Left colon (tissue), 2 donors: ENCODE results near the gene NFIX. TPM values are rescaled to one million over a fixed set of nuclear protein-coding genes. Genes with fewer than 3 reads are reported as not detected.

Experiments used
- ATAC-seq: fragments of 200-7000 bp; cut with Tn5 transposase; one replicate; pipeline ENCODE4 v1.9.1; 2020; ENCODE audit warnings: mild to moderate bottlenecking, moderate library complexity
- DNase-seq, 2 donors: peaks; one replicate each; pipeline ENCODE4 v3.0.0-alpha.2; 2020
- intact Hi-C, 2 donors: fragments of 100-400 bp; cut with DNase I in 1 of 2; cut with micrococcal nuclease in 1 of 2; formaldehyde crosslinking; loops; one replicate each; pipeline versions ENCODE4 v1.11.2 to v1.14.0; 2022; cut with DNase I, micrococcal nuclease
- total RNA-seq, 2 donors: library from RNA; stranded (reverse); fragmentation: NEBNext Ultra II Directional; extraction: Animal tissue kit (Norgen Biotek cat#: 25700); gene quantifications; one replicate each; pipeline ENCODE4 v1.2.1, GENCODE V29; 2021
- donor health status: DM: no; HTN: no; CAD: no.
- donor health status: DM: yes; HTN: yes; CAD: no.

NFIX gene
- total RNA-seq, 2 donors from 2014 or later = 49.8 to 61.7 TPM

DNA sequence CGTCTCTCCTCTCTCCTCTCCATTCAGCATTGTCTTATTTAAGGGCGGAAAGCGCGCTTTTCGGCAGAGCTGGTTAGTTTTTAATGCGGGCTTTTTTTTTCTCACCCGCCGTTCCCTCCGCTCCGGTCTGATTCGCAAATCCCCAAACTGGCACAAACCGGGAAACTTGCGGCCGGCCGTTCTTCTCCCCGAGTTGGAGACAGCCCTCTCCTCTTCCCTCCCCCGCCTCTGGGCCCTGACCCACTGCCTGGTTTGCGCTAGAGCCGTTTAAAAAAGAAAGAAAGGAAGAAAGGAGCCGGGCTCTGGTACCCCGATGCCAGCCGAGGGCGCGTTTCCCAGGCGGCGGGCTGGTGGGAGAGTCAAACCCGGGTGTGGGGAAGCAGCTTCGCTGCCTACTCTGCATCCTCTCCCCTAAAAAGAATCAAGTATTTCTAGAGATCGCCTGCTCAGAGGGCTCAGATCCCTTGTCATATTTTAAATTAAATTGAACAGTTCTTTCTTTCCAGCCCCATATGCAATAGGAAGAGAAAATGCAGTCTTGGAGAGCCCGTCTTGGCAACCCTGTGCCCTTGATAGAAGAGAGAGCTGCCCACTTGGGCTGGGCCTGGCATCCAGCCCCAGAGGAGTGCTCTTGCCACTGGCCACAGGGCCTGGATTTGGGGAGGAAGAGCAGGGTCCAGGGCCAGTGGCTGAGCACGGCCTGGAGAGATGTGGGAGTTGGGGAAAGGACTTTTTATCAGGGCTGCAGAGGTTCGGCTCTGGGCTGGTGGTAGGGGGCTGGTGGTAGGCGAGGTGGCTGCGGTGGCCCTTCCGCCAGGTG lies 19.0 kb downstream of the NFIX start:
- intact Hi-C loops = no loop called here
- no peak for DNase-seq
- ATAC-seq = no peak

DNA sequence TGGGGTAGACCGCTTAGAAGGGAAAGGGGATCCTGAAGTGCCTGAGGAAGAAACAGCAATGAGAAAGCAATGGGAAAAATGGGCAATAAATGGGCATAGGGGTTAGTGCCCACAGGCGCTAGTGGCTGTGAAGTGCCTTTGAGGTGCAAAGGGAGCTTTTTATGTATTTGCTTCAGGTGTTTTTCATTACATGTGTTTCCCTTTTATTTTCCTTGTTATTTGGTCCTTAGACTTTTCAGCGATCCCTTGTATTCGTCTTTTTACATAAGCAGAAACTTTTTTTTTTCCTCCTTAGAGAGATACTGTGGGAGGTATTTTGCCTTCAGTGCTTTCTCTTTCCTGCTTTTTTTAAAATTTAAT lies 19.6 kb downstream of the NFIX start:
- DNase-seq (no peak), ATAC-seq (no peak)
- intact Hi-C loops = no loop called here

DNA sequence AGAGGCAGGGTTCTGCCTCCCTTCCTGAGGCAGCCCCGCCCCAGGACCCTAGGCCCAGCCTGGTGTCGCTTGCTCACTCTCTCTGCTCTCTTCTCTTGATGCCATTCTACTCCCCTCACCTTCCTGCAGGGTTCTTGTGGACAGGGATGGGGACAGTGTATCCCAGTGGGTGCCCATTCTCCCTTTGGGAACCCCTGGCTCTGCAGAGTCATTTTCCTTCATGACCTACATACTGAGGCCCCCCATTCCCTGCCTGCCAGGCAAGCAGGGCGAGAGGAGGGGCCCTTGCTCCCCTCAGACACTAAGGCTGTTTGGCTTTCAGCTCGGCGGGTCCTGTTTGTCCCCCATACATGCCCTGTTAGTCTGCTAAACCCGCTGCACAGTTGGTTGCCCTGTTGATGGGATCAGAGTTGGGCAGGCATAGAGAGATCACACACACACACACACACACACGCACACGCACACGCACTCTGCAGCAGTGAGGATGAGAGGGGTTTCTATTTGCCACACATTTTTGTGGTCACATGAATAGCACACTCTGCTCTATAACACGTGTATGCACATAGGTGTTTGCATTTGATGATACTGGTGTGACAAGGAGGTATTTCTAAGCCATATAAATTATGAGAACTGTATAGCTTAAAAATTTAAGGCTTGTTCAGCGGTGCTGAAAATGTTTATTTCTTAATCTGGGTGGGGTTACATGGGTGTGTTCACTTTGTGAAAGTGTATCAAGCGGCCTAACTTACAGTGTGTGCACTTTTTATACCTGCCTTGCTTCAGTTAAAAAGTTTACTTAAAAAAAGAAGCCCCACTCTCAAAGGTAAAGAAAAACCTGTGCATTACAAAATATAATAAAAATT lies 20.3 kb downstream of the NFIX start:
- intact Hi-C loops = no loop called here
- peak; percentile 17 for ATAC-seq

DNA sequence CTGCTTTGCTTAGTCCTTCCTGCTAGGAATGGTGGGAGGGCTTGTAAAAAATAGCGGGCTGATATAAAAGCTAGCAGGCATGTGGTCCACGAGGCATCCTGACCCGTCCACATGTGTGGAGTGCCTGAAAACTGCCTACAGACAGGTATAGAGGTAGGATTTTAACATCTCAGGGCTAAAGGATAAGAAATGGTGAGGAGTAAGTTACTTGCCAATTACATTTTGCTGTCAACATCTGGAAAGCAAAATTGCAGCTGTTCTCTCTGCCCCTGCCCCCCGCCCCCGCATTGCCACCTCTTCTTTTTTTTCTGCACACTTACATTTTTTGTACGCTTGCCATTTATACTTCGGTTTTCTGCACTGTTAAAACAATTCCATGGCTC lies 21.0 kb downstream of the NFIX start:
- DNase-seq (no peak), ATAC-seq (no peak)
- intact Hi-C loops = no loop called here

More for the DNA sequence above, 20.3 kb downstream of the NFIX start:
- no peak for DNase-seq

DNA sequence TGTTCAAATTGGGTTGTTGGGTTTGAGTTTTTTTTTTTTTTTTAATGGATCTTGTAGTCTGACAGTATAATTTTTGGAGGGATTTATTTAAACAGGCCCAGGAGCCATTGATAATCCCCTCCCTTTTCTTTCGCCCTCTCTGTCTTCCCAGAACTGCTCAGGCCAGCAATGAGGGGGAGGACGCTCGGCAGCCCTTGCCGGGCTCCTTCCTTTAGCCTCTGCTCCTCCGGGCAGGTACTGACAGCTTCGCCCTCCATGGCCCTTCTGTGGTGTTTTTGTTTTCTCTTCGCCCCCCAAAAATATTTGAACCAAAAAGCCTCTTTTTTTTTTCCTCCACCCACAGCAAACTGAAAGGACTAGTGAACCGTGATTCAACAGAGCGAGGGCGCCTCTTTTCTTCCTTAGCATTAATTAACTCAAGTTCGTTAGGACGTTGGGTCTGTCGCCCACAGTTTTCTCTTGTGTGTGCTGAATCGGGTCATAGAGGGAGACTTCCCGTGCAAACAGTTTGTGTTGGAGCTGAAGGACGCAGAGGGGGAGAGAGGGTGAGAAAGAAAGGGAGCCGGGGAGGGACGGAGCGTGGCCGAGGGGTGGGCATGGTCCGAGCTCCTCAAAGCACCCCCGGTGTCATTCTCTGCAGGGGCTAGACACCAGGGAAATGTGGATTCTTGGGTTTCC lies 21.5 kb downstream of the NFIX start:
- no peak for ATAC-seq
- intact Hi-C loops = no loop called here
- no peak for DNase-seq

DNA sequence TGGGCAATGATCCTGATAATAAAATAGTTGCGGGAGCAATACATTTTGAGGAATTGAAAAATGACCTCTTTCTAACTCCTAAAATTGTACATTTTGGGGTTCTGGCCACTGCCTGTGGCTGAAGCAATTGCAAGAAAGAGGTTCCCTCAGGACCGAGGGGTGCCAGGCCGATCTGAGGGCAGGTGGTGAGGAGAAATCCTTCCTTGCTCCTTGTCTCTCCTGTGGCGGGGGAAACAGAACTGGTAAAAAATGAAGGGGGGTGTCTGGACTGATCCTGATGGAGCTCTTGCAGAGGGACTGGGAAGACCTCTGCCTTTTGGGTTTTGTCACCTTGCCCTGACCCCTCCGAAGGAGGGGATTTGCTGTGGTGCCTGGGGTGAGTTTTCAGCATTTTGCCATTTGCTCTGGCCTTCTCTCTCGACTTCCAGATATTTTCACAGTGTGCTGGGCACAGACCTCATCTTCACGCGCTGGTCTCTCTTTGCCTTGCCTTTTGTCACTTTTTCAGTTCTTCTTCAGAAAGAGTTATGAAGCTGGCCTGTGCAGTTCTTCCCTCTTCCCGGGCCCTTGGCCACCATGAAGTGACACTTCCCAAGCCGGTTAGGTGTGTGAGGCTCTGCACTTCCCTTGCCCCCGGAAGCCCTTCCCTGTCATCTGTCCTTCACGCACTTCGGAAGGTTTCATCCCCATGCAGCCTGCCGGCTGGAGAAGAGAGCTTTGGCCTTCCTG lies 22.2 kb downstream of the NFIX start:
- intact Hi-C loops = no loop called here
- DNase-seq = no peak
- ATAC-seq = no peak

DNA sequence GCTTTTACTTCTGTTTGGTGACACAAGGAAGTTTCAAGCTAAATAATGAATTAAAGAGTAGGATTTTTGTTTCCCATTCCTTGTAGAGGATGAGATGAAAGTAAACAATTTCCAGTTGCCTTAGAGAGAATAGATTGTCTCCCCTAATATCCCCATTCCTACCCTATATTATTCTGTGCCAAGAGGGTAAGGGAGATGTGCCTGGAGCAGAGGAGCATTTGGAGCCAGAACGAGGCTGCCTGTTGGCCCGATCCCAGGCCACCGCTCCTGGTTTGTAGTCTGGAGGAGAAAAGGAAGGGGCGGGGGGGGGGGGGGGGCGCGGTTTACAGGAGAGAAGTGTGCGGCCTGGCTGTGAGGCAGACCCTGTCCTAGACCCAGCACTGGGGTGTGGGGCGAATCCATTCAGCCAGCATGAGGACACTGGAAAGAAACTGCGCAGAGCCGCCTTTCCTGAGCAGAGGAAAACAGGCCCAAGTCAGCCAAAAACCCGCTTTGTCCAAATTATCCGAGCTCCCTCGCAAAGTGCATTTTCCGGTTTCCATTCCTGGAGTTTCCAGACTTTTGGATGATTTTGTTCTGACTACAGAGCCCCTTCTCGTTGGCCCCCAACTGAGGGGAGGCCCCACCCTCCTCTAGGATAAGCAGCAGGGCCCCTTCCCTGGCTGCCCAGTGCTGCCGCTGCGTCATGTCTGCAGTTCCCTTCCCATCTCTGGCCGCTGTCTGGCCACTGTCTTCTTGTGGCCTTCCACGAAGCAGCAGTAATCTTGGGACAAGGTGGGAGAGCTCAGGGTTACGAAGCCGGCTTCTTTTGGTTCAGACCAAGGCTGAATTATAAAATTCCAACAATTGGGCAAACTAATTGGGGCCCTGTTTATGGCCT lies 23.0 kb downstream of the NFIX start:
- intact Hi-C loops = no loop called here
- ATAC-seq = no peak
- peak in 1 of 2 donors; percentile 63 for DNase-seq

DNA sequence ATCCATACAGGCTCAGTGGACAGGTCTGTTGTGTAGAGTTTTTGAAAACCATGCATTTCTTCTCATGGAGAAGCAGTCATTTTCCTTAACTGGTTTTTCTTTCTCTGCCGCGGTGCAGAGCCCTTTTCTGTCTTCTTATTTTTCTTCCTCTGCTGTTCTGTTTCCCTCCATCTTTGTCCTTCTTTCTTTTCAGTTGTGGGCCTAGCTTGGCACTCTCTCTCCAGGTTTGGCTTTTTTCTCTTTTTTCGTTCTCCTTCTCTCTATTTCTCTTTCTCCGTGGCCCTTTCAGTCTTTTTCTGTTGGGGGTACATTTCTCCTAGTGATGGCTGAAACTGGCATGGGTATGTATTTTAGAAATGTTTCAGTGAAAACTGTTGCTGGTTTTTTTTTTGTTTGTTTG lies 24.1 kb downstream of the NFIX start:
- DNase-seq = no peak
- intact Hi-C loops = no loop called here

DNA sequence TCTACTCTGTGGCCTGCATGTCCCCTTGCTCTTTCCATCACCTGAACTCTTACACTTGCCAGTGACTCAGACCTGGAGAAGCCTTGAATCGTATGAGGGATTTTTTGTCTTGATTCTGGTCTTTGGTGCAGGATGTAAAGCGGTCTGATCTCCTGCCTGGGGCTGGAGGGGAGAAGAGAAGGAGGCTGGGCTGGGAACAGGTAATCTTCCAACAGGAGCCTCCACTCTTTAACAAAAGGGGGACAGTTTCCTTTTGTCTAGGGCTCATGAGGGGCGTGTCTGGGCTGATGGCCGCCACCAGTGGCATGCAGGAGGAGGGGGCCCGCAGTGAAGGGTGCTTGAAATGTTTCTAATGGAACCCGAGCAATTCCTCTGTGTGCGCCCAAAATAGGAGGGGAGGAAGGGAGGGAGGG lies 24.7 kb downstream of the NFIX start:
- intact Hi-C loops = no loop called here
- no peak for ATAC-seq

More for the DNA sequence above, 24.1 kb downstream of the NFIX start:
- ATAC-seq = no peak

DNA sequence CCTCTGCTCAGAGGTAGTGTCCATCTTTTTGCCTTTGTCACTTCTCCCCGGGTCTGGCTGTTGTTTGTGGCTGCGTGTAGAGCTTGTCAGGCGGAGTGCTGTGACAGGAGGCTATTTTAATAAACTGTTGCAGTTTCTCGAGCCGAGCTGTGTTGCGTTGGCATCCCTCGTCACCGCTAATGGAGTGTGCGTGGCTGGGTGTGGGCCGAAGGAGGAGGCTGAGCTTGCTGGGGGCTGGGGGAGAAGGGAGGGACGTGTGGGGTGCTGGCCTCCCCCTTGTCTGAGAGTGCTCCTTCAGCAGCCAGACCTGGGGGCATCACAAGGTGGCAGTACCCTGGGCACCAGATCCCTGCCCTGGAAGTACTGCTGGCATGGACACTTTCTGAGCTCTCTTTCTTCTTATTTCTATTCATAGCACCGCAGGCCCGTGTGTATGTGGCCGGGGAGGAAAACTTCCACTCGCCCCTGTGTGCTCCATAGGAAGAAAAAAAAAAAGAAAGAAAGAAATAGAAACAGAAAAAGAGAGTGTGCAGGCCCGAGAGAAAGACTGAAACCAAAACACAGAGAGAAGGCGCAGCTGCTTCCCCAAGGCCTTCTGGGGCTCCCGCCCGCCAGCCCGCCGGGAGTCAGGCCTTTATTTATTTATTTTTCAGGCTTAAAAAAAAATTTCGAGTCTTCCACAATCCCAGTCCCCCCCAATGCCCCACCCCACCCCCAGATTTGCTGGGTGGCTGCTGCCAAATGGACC lies 27.0 kb downstream of the NFIX start:
- intact Hi-C loops = no loop called here
- peak; percentile 19 for ATAC-seq
- peak in 1 of 2 donors; percentile 57 for DNase-seq

More for the DNA sequence above, 24.7 kb downstream of the NFIX start:
- no peak for DNase-seq

DNA sequence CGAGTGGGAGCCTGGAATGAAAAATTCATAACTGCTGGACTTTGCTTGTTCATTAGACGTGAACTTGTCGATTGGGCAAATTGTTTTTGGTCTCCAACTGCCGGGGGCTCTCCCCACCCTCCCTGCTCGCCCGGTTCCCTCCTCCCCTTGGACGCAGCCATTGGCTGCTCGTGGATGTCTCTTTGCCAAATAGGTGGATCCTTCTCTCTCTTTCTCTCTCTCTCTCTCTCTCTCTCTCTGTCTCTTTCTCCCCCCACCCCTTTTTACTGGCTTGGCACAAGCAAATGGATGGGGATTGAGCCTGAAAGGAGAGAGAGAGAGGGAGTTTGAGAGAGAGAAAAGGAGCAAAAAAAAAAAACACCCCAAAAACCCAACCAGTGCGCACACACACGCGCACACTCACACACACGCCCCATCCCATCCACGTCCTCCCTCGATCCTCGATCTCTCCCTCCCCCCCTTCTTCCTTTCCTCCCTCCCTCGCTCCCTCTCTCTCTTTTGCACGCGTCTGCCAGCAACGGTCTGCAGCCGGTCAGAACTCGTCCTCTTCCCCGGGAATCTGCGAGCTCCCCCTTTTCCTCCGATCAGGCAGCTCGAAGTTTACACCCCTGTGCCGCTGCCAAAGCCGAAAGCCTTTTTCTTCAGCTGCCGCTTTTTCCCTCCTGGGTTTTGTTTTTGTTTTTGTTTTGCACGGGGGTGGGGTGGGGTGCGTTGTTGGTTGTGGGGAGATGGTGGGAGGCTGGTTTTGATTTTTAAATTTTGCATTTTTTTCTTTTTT lies 27.8 kb downstream of the NFIX start:
- DNase-seq (peak; percentile 64 to 91), ATAC-seq (peak; percentile 44)
- intact Hi-C loops = no loop called here

DNA sequence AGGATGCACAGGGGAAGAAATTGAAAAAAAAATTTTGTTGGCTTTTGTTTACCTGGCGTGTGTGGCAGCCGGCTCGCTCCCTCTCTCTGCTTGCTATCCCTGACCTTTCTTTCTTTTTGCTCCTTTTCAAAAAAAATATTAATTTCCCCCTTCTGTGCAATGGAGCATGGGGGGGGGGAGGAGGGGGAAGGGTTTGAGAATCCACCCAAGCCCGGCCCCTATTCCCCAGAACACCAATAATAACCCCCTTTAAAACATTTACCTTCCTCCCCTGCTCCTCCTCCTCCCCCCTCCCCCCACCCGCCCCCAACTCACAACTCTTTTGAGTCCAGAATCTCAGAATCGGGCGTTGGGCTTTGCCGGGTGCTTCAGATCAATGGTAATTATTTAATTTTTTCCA lies 28.4 kb downstream of the NFIX start:
- intact Hi-C loops = no loop called here
- DNase-seq (no peak), ATAC-seq (no peak)

DNA sequence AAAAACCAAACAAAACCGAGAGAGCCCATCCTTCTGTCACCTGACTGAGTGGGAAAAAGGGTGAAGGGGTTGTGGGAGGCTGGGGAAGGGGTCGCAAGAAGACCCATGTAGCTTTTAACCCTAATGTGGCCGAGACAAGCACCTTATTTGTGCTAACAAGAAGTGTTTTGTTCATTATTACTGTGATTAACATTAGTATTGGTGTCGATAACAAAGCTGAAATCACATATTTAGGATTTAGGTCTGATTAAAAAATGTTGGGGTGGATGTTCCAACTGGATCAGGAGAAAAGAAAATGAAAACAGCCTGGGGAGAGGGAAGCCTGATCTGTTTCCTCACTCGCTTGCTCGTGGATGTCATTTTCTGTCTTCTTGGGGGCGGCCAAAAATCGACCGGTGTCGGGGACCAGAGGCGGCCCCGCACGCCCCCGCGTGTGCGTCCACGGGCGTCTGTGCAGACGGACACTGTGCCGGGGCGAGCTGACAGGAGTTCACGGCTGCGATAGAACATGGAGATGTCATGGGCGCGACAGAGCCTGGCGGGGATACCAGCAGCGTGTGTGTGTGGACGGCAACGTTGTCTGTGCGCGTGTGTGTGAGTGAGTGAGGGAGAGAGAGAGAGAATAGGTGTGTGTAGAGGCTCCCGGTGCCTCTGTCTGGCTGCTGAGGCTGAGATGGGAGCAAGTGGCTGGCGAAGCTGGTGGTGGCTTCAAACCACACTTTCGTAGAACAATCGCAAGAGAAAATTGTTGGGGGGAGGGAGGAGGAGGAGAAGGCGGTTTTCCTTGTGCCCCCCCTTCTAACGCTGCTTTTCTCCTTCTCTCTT lies 29.1 kb downstream of the NFIX start:
- peak; percentile 28 for ATAC-seq
- peak; percentile 35 to 43 for DNase-seq
- intact Hi-C loops = no loop called here

DNA sequence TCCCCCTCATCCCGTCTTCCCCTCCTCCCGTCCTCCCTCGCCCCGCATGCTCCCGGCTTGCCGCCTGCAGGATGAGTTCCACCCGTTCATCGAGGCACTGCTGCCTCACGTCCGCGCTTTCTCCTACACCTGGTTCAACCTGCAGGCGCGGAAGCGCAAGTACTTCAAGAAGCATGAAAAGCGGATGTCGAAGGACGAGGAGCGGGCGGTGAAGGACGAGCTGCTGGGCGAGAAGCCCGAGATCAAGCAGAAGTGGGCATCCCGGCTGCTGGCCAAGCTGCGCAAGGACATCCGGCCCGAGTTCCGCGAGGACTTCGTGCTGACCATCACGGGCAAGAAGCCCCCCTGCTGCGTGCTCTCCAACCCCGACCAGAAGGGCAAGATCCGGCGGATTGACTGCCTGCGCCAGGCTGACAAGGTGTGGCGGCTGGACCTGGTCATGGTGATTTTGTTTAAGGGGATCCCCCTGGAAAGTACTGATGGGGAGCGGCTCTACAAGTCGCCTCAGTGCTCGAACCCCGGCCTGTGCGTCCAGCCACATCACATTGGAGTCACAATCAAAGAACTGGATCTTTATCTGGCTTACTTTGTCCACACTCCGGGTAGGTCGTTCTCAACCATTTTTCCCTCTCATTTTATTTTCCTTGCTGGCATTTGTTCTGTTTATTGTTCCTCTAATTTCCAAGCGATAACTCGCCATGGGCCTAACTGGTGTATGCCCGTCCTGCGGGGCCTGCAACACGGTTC lies 29.8 kb downstream of the NFIX start:
- ATAC-seq = peak; percentile 28
- peak; percentile 38 to 65 for DNase-seq

DNA sequence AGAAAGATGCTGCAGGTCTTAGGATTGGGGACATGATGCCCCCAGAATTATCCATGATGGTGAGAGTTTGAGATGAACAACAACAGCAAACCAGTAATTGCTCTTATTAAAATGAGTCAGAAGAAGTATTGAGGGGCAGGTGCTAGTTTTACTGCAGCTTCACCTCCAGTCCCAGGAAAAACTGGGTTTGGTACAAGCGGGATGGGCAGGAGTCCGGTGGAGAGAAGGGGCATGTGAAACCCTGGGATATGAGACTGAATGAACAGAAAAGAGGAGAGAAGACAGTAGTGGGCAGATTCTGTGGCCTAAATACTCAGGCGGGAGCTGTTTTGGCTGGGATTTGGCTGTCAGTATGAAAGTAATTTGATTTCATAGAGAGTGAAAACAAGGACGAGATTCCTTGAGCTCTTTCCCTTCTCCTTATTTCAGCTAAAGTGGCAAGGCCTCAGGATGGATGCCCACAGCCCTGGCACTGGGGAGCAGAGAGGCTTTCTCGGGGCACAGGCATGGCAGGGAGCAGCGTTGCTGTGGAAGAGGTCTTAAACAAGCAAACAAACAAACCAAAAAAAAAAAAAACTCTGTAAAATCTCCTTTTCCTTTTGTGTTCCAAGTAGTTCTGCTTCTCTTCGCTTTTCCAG lies 30.7 kb downstream of the NFIX start:
- ATAC-seq (no peak), DNase-seq (peak in 1 of 2 donors; percentile 25)
- intact Hi-C loops = no loop called here

More for the DNA sequence above, 29.8 kb downstream of the NFIX start:
- intact Hi-C loops = no loop called here
